RWPE1 (cell line): ENCODE data around the gene INPP4A.

Experiments used
- CTCF ChIA-PET: fragments of 350-600 bp; sonication (Branson Sonifier 250); formaldehyde crosslinking; extraction: SDS; loops from one replicate; lab custom pipeline; 2021; lab: Yijun Ruan, JAX
- POLR2A ChIA-PET: fragments of 400-600 bp; formaldehyde crosslinking; extraction: SDS; loops from one replicate; lab custom pipeline; 2020; ENCODE audit warnings: antibody characterized with exemption; ENCODE audit not compliant: low non-redundant PET; lab: Yijun Ruan, JAX
- DNase-seq: peaks from one replicate; pipeline ENCODE4 v3.0.0; 2012; ENCODE audit warnings: low spot score
- H3K27ac ChIP-seq: fragments of 450-650 bp; 2 replicates; pipeline ENCODE4 v1.5.1; 2017
- CTCF ChIP-seq: fragments of 450-650 bp; conservative IDR thresholded peaks from 2 replicates; pipeline ENCODE4 v1.5.1; 2017; ENCODE audit warnings: low read depth, mild to moderate bottlenecking

The INPP4A gene

GRCh38 chr2:98571121-98571701, 126.6 kb downstream of the INPP4A start:
- TF ChIP-seq CTCF: no peak
- ChIA-PET POLR2A (no interaction called here), CTCF (no interaction called here)
- DNase-seq: no peak
- H3K27ac ChIP-seq: no peak overlapping the region

GRCh38 chr2:98571796-98572195, 127.1 kb downstream of the INPP4A start:
- CTCF ChIA-PET: no interaction called here
- POLR2A ChIA-PET: no interaction called here

GRCh38 chr2:98572211-98572610, 127.6 kb downstream of the INPP4A start:
- CTCF ChIA-PET: no interaction called here
- DNase-seq: no peak
- POLR2A ChIA-PET: no interaction called here
- no peak for TF ChIP-seq CTCF
- no peak overlapping the region for H3K27ac ChIP-seq

More at GRCh38 chr2:98571796-98572195, 127.1 kb downstream of the INPP4A start:
- no peak for TF ChIP-seq CTCF
- H3K27ac ChIP-seq: no peak overlapping the region
- DNase-seq: no peak

- no peak for TF ChIP-seq CTCF
- H3K27ac ChIP-seq: no peak overlapping the region
- POLR2A ChIA-PET: no interaction called here
- CTCF ChIA-PET: interaction anchor here (0.5 kb wide), 1 partner anchor 327 kb away, joined by 3 read pairs; no protein-coding TSS in a partner anchor
- no peak for DNase-seq
These were observed 128.0 kb downstream of the INPP4A start for GRCh38 chr2:98572676-98573075.

- ChIA-PET POLR2A (no interaction called here), CTCF (interaction anchor here (0.5 to 0.8 kb wide), 3 partner anchors 12 to 897 kb away, joined by 3 read pairs; no protein-coding TSS in a partner anchor)
- no peak for TF ChIP-seq CTCF
- H3K27ac ChIP-seq: no peak overlapping the region
- no peak for DNase-seq
These were observed 128.8 kb downstream of the INPP4A start for GRCh38 chr2:98573426-98573825.

- ChIA-PET CTCF (no interaction called here), POLR2A (no interaction called here)
- no peak for DNase-seq
- TF ChIP-seq CTCF: no peak
- no peak overlapping the region for H3K27ac ChIP-seq
These were observed 132.1 kb downstream of the INPP4A start for GRCh38 chr2:98576666-98577312.
